HG03442 (cell line): ENCODE measurements around the gene FMO4.
"Not testable (repeated sequence)": the region's sequence is repeated elsewhere in the genome, so short reads cannot be mapped to it uniquely, and the experiment has no call there.

Experiments used
- ATAC-seq: cut with Tn5 transposase; IDR thresholded peaks from one replicate; pipeline ENCODE4 v1.9.1; 2021; ENCODE audit warnings: mild to moderate bottlenecking, moderate library complexity; ENCODE audit not compliant: unreplicated experiment

FMO4 gene

DNA sequence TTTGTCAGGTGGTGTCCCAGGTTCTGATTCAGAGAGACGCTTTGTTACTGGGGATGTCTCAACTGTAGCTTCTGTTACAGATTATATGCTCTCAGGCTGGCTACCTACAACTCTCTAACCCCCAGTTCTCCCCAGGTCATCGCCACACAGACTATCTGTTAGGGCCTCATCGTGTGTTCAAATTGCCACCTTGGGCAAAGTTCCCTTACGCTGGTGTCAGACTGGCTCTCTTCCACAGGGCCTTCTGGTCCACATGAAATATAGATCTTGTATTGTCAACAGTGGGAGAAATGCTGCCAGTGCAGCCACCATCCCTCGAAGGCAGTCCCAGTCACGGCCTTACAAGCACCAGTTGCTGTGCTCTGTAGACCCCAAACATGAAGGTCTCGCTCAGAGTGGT, 15.3 kb downstream of the FMO4 start:
- ATAC-seq: no peak

DNA sequence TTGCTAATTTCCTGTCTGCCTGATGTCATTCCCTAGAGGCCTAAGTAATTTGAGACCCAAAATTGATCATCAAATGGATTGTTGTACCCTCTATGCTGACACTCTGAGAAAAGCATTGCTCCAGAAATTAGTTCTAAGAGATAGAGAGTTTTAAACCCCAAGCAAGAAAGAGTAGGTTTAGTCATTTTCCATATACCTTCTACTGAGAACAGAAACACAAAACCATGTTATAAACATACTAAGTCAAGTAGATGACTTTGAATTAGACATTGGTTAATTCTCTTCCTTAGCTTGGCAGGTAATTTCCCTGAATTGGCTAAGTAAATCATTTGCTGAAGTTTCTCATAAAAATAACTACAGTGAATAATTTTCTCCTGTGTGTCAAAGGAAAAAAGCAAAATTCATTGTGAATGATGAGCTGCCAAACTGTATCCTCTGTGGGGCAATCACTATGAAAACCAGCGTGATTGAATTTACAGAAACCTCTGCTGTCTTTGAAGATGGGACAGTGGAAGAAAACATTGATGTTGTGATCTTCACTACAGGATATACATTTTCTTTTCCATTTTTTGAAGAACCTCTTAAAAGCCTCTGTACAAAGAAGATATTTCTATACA, 20.1 kb downstream of the FMO4 start:
- ATAC-seq: no peak

DNA sequence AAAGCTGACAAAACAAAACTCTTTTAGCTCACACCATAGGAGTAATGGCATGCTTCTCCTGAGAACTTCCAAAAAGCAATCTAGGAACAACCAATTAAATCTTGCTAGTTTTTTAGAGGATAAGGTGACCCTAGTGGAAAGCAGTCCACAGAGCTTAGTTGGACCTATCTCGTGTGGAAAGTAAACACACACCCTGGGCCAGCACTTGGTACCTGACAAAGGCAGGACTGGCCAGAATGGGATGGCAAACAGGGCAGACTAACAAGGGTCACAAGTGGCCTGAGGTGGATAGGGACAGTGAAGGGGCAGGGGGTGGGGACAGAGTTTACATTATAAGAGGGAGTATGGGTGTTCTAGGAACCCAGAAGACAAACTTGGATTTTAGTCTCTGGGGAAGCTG, 22.0 kb downstream of the FMO4 start:
- ATAC-seq: no peak

DNA sequence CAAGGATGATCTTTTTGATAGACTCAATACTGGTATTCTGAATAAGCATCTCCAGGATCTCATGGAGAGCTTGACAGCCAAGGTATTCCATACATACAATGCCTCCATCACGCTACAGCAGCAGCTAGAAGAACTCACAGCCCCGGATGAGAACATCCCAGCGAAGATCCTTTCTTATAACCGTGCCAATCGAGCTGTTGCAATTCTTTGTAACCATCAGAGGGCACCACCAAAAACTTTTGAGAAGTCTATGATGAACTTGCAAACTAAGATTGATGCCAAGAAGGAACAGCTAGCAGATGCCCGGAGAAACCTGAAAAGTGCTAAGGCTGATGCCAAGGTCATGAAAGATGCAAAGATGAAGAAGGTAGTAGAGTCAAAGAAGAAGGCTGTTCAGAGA, 25.4 kb downstream of the FMO4 start:
- ATAC-seq: not testable (repeated sequence)

DNA sequence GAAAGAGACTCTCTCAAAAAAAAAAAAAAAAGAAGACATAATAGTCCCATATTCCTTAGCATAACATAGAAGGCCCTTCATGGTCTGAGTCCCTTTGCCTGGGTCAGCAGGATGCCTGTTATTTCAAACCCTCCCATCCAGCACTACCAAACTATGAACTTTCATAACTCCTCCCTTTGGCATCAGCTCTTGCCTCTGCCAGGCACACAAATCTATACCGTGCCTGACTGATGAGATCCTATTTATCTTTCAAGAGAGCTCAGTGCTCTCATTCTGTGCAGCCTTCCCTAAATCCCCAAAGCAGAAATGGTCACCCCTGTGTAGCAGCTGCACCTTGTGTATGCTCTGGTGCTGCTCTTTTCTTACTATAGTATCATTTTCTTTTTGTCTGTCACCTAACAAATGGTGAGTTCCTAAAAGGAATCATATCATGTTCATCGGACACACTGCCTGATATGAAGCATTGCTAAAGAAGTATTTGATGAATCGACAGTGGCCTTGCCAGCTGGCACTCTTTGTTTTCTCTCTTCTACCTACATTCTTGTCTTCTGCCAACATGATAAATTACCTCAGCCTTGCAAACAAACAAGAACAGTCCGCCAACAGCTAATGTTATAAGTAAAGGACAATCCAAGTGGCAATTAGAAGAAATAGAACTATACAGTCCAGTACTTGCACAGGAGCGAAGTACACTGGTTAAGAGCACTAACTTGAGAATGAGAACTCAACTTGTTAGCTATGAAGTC, 29.9 kb downstream of the FMO4 start:
- no peak for ATAC-seq

DNA sequence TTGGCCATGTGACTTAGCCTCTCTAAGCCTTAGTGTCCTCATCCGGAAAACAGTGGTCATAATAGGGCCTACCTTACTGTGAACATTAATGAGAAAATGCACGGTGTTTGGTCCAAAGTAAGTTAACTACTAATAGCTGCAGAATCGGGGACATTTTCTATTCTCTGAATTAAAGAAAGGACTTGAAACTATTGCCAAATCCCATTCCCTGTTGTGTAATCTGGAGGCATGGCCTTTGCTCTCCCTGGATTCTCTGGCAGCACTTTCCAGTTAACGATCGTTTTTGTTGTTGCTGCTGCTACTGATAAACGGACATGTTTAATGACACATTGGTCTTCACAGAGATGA, 30.5 kb downstream of the FMO4 start:
- ATAC-seq: no peak

DNA sequence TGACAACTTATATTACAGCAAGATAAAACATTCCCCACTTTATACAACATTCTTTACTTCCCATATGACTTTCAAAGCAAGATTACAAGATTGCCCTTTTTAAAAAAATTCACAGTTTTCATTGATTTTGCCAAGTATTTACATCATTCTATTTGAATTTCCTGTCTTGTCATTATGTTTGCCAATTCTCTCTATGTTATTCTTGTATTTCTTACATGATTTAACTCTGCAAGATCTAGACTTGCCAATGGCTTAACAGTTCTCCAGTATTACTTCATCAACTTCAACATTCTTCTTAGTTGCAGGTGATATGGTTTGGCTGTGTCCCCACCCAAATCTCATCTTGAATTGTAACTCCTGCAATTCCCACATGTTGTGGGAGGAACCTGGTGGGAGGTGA, 31.6 kb downstream of the FMO4 start:
- ATAC-seq: no peak

DNA sequence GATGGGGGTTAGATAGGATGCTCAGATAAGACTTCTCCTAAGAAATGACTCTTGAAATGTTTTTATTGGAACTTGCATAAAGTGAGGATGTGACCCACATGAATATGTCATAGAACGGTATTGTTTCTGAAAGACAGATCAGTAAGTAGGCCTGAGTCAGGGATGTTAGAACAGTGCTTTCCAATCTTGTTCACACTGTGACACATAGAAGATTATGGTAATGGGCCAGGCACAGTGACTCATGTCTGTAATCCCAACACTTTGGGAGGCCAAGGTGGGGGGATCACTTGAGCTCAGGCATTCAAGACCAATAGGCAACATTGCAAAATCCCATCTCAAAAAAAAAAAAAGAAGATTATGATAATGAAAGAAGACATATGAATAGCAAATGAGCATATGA, 32.9 kb downstream of the FMO4 start:
- ATAC-seq: no peak

DNA sequence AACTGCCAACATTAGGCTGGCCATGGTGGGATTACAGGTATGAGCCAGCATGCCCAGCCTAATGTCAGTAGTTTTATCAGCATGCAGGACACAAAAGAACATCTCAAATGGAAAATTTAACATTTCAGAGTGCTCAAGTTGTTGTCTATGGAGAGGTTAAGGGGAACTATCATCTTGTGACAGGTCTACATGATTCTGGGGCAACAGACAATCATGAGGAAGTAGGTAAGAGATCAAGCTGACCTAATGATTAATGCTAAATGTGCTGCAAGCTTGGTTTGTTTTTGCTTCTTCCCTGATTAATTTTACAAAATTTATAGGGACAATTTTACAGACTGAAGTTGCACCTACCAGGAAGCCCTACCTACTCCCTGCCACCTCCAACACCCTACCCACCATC, 36.6 kb downstream of the FMO4 start:
- ATAC-seq: no peak

DNA sequence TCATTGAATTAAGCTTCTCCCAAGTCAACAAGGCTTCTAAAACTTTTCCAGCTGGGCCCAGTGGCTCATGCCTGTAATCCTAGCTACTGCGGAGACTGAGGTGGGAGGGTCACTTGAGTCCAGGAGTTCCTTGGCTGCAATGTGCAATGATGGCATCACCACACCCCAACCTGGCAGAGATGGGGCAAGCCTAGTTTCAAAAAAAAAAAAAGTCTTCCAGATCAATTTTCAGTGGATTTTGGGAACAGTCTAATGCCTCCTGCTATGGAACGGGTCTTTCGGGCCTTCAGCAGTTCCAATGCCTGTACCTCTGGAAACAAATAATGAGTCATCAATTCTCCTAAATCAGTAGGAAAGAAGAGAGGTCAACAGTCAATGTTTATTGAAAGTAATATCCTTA, 38.0 kb downstream of the FMO4 start:
- ATAC-seq: no peak

DNA sequence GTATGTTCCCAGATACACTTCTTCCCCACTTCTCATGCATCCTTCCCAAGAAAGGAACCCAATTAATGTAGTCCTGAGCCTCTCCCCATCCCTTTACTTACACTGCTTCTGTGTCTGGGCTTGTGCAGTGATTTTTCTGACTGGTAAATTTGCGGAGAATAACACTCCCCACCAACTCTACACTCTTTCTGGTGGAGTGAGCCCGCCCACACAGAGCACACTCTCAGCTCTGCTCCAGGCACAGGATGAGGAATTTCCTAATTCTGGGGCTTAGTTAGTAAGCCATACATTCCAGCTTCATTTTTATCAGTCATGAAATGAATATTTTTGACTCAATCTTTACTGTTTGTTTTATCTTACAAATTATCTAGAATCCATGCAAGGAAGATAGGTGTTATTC, 38.6 kb downstream of the FMO4 start:
- ATAC-seq: no peak

DNA sequence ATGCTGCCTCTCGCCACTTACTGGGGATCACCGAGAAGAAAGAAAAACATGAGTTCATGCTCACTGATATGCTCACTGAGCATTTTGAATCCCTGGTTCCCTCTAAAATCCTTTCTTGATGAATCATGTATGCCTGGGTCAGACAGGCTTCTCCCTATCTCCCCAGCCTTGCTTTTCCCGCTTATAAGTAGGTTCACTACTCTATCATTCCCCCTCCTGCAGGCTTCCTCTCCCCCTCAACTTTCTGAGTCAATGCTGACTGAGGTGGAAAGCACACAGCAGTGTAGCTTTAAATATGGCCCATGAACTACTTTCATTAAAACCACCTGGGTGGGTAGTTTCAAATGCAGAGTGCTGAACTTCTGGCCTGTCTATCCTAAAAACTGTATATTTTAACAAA, 41.7 kb downstream of the FMO4 start:
- ATAC-seq: no peak

DNA sequence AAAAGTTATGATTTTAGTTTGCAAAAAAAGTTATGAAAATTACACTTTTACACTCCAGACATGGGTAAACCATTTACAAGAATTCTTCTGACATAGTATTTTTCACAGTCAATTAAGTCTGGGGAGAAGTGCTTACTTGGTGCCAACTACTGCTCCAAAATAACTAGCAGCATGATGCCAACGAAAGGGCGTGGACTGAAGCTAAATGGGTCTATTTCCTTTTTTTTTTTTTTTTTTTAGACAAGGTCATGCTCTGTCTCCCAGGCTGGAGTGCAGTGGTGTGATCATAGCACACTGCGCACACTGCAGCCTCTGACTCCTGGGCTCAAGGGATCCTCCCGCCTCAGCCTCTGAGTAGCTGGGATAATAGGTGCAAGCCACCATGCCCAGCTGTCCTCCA, 43.2 kb downstream of the FMO4 start:
- ATAC-seq: no peak

DNA sequence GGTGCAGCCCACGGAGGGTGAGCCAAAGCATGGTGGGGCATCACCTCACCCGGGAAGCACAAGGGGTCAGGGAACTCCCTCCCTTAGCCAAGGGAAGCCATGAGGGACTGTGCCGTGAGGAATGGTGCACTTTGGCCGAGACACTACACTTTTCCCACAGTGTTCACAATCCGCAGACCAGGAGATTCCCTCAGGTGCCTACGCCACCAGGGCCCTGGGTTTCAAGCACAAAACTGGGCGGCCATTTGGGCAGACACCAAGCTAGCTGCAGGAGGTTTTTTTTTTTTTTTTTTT, 45.3 kb downstream of the FMO4 start:
- not testable (repeated sequence) for ATAC-seq

DNA sequence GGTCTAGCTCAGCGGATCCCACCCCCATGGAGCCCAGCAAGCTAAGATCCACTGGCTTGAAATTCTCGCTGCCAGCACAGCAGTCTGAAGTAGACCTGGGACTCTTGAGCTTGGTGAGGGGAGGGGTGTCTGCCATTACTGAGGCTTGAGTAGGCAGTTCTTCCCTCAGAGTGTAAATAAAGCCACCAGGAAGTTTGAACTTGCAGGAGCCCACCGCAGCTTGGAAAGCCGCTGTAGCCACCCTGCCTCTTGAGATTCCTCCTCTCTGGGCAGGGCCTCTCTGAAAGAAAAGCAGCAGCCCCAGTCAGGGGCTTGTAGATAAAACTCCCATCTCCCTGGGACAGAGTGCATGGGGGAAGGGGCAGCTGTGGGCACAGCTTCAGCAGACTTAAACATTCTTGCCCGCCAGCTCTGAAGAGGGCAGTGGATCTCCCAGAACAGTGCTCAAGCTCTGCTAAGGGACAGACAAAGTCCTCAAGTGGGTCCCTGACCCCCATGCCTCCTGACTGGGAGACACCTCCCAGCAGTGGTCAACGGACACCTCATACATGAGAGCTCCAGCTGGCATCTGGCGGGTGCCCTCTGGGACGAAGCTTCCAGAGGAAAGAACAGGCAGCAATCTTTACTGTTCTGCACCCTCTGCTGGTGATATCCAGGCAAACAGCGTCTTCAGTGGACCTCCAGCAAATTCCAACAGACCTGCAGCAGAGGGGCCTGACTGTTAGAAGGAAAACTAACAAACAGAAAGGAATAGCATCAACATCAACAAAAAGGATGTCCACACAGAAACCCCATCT, 45.9 kb downstream of the FMO4 start:
- not testable (repeated sequence) for ATAC-seq

DNA sequence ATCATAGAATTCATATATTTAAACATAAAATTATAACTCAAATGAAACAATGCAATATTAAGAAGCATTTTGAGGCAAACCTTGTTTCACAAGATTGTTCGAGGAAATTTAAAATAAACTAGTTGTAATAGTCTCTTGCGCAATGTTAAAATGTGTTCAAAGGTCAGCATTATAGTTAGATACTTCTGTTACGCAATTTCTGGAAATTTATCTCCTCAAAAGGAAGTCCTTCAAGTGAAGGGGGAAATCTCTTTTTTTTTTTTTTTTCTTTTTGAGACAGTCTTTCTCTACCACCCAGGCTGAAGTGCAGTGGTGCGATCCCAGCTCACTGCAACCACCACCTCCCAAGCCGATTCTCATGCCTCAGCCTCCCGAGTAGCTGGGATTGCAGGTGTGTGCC, 52.1 kb downstream of the FMO4 start:
- no peak for ATAC-seq

DNA sequence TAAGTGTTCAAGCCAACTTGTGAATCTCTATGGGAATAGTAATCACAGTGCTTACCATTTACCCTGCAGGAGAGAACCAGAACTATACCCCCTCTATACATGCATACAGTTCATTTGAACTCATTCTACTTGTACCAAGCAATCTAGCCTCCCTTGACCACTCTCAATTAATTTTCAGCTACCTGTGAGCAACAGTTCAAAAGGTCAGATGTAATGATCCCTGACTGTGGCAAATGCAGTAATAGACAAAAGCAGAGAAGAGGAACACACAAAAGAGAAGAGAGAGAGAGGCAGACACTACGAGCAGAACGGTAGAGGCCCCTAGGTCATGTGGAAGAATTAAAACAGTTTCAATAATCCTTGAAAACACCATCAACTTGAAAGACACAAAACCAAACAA, 52.8 kb downstream of the FMO4 start:
- no peak for ATAC-seq

DNA sequence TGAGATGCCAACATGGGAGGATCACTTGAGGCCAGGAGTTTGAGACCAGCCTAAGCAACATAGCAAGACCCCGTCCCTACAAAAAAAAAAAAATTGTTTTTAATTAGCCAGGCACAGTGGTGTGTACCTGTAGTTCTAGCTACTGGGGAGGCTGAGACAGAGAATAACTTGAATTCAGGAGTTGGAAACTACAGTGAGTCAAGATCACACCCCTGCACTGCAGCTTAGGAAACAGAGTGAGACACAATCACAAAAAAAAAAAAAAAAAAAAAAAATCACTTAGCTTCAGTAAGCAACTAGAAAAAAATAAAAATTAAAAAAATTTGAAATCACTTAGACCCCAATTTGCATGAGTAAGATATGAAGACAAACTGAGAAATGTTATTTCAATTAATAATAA, 53.5 kb downstream of the FMO4 start:
- no peak for ATAC-seq

DNA sequence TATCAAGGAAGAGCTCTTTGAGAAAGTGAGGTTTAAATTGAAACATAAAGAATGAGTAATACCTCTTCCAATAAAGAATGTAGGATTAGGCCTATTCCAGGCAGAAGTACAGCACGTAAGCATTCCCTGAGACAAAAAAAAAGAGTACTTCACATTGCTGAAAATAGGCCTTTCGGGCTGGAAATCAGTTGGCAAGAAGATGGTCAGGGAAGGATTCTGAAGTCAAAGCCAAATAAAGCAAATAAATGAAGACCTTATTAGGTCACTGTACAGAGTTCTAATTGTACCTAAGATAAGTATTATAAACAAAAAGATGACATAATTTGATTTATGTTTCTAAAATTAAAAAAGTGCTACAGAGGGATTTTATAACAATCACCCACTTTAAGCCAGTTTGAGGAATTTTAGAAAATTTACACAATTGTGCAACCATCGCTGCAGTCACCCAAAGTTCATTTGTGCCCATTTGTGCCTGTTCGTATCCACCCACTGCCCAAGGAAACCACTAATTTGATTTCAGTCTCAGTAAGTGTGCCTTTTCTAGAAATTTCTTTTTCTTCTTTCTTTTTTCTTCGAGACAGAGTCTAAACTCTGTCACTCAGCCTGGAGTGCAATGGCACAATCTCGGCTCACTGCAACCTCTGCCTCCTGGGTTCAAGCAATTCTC, 58.6 kb downstream of the FMO4 start:
- no peak for ATAC-seq

DNA sequence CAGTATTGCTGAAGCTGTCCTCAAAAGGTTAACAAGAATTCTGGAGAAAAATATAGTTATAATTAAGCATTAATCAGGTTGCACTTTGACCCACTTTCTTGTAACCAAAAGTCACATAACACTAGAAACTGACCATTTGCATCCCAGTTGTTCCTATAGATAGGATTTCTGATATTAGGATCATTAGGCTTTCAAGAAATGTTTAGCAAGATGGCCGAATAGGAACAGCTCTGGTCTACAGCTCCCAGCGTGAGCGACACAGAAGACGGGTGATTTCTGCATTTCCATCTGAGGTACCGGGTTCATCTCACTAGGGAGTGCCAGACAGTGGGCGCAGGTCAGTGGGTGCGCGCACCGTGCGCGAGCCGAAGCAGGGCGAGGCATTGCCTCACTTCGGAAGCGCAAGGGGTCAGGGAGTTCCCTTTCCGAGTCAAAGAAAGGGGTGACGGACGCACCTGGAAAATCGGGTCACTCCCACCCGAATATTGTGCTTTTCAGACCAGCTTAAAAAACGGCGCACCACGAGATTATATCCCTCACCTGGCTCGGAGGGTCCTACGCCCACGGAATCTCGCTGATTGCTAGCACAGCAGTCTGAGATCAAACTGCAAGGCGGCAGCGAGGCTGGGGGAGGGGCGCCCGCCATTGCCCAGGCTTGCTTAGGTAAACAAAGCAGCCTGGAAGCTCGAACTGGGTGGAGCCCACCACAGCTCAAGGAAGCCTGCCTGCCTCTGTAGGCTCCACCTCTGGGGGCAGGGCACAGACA, 59.6 kb downstream of the FMO4 start:
- not testable (repeated sequence) for ATAC-seq

DNA sequence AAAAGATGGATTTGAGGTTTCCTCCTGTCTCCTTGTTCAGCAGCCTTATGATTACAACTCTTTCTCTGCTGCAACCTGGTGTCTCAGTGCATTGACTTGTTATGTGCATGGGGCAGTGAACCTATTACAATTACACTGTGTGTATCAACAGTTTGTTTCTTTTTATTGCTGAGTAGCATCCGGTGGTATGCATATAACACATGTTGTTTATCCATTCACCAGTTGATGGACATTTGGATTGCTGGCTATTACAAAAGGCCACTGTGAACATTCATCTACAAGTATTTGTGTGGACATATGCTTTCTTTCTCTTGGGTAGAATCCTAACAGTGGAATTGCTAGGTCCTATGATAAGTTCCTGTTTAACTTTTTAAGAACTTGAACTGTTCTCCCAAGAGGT, 65.9 kb downstream of the FMO4 start:
- ATAC-seq: no peak
